ENCODE results near the gene UTP25.

UTP25 gene

DNA sequence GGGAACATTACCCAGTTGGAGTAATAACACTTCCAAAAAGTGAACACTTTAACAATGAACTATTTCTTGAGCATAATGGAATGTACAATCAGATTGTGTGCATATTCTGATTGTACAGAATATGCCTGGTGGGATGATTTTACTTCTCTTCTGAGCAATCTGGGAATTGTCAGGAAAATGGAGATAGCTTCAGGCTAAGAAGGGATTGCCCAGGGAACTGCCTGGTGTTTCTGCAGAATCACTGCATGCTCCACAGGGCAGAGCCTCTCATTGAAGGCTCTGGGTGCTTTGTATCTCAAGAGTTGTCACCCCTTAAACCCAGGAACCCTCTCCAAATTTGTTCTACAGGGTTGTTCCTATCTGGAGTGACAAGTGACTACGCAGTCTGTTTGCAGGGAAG, 51.2 kb downstream of the UTP25 start:
- TF ChIP-seq, protein P1, sequence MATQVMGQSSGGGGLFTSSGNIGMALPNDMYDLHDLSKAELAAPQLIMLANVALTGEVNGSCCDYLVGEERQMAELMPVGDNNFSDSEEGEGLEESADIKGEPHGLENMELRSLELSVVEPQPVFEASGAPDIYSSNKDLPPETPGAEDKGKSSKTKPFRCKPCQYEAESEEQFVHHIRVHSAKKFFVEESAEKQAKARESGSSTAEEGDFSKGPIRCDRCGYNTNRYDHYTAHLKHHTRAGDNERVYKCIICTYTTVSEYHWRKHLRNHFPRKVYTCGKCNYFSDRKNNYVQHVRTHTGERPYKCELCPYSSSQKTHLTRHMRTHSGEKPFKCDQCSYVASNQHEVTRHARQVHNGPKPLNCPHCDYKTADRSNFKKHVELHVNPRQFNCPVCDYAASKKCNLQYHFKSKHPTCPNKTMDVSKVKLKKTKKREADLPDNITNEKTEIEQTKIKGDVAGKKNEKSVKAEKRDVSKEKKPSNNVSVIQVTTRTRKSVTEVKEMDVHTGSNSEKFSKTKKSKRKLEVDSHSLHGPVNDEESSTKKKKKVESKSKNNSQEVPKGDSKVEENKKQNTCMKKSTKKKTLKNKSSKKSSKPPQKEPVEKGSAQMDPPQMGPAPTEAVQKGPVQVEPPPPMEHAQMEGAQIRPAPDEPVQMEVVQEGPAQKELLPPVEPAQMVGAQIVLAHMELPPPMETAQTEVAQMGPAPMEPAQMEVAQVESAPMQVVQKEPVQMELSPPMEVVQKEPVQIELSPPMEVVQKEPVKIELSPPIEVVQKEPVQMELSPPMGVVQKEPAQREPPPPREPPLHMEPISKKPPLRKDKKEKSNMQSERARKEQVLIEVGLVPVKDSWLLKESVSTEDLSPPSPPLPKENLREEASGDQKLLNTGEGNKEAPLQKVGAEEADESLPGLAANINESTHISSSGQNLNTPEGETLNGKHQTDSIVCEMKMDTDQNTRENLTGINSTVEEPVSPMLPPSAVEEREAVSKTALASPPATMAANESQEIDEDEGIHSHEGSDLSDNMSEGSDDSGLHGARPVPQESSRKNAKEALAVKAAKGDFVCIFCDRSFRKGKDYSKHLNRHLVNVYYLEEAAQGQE (IDR thresholded peaks at IDR 0.05; ENCODE audit: insufficient read depth in 1 of 2, low read depth in 2 of 2, low read length in 2 of 2), result no peak
- TF ChIP-seq TAF1 (IDR thresholded peaks at IDR 0.05; ENCODE audit: borderline replicate concordance, insufficient read depth, low read length) (no peak), SIN3A (IDR thresholded peaks at IDR 0.05; ENCODE audit: borderline replicate concordance, insufficient read depth, low read length) (no peak), FOXP2 (optimal IDR thresholded peaks at IDR 0.05; ENCODE audit: borderline replicate concordance, extremely low read depth, extremely low read length, insufficient read depth) (no peak), POLR2AphosphoS5 (IDR thresholded peaks at IDR 0.05; ENCODE audit: low read depth, low read length) (no peak)

DNA sequence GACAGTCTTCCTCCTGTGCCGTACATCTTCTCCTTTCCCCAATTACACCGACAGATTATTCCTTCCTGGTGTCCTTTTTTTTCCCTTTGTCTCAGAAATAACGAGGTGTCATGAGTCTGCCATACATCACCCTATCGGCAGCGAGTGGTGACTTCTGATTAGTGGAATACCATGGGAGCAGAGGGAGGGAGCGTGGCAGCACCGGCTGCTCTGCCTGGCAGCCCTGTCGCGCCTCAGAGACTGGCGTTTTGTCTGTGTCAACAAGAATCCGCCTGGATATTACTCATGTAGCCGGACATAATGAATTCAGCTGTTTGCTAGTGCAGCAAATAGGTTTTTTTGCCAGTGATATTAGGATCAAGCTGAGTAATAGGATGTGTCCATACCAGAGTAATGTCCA, 51.8 kb downstream of the UTP25 start:
- TF ChIP-seq FOXP2 (optimal IDR thresholded peaks at IDR 0.05; ENCODE audit: borderline replicate concordance, extremely low read depth, extremely low read length, insufficient read depth), result no peak
- TF ChIP-seq POLR2AphosphoS5 (IDR thresholded peaks at IDR 0.05; ENCODE audit: low read depth, low read length), result no peak
- TF ChIP-seq TAF1 (IDR thresholded peaks at IDR 0.05; ENCODE audit: borderline replicate concordance, insufficient read depth, low read length), result no peak
- TF ChIP-seq SIN3A (IDR thresholded peaks at IDR 0.05; ENCODE audit: borderline replicate concordance, insufficient read depth, low read length), result peak; percentile 32; the same call in 1 of the 2 replicates

DNA sequence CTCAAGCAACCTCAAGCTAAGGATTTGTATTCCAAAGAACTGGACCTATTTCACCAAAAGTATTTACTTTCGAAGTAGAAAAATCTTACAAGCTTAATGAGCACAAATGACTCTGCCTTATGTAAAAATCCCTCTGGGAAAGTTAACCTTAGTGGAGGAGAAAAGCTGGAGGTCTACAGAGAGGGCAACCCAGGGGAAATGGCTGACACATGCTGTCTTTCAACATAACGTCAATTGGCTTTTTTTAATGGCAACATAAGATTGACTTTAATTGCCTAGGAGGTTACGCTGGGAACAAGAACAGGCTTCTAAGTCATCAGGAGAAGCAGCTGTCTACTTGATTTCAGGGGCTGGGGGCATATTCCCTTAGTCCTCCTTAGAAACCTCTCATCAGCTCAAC, 52.3 kb downstream of the UTP25 start:
- no peak for TF ChIP-seq FOXP2 (optimal IDR thresholded peaks at IDR 0.05; ENCODE audit: borderline replicate concordance, extremely low read depth, extremely low read length, insufficient read depth)
- TF ChIP-seq SIN3A (IDR thresholded peaks at IDR 0.05; ENCODE audit: borderline replicate concordance, insufficient read depth, low read length), result no peak
- no peak for TF ChIP-seq TAF1 (IDR thresholded peaks at IDR 0.05; ENCODE audit: borderline replicate concordance, insufficient read depth, low read length)
- TF ChIP-seq, protein P1 (IDR thresholded peaks at IDR 0.05; ENCODE audit: insufficient read depth in 1 of 2, low read depth in 2 of 2, low read length in 2 of 2), result no peak
- no peak for TF ChIP-seq POLR2AphosphoS5 (IDR thresholded peaks at IDR 0.05; ENCODE audit: low read depth, low read length)

GRCh38 chr1:209881619-209882018, 53.8 kb downstream of the UTP25 start:
- TF ChIP-seq SIN3A (IDR thresholded peaks at IDR 0.05; ENCODE audit: borderline replicate concordance, insufficient read depth, low read length), result no peak
- TF ChIP-seq FOXP2 (optimal IDR thresholded peaks at IDR 0.05; ENCODE audit: borderline replicate concordance, extremely low read depth, extremely low read length, insufficient read depth), result no peak
- TF ChIP-seq TAF1 (IDR thresholded peaks at IDR 0.05; ENCODE audit: borderline replicate concordance, insufficient read depth, low read length), result no peak
- no peak for TF ChIP-seq POLR2AphosphoS5 (IDR thresholded peaks at IDR 0.05; ENCODE audit: low read depth, low read length)
- TF ChIP-seq, protein P1 (IDR thresholded peaks at IDR 0.05; ENCODE audit: insufficient read depth in 1 of 2, low read depth in 2 of 2, low read length in 2 of 2), result no peak

DNA sequence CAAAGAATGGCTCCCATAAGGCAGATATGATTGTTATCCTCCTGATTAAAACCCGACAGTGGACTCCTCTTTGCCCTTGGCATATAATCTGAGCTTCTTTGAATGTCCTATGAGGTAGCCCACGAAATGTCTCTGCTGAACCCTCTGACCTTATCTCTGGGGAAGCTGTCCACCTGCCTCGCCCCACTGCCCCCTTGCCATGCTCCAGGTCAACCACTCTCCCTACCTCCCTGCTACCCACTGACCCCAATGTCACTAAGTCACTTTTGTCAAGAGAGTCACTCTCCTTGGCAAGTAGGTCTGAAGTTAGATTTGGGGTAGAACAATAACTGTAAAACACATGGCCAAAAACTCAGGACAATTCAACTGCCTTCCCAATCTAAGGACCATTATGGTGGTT, 54.5 kb downstream of the UTP25 start:
- TF ChIP-seq POLR2AphosphoS5 (IDR thresholded peaks at IDR 0.05; ENCODE audit: low read depth, low read length), result no peak
- TF ChIP-seq, protein P1 (IDR thresholded peaks at IDR 0.05; ENCODE audit: insufficient read depth in 1 of 2, low read depth in 2 of 2, low read length in 2 of 2), result no peak
- no peak for TF ChIP-seq SIN3A (IDR thresholded peaks at IDR 0.05; ENCODE audit: borderline replicate concordance, insufficient read depth, low read length)
- no peak for TF ChIP-seq FOXP2 (optimal IDR thresholded peaks at IDR 0.05; ENCODE audit: borderline replicate concordance, extremely low read depth, extremely low read length, insufficient read depth)
- no peak for TF ChIP-seq TAF1 (IDR thresholded peaks at IDR 0.05; ENCODE audit: borderline replicate concordance, insufficient read depth, low read length)
